Colonic mucosa (tissue), 4 donors: Measurements from ENCODE around the gene DAZAP1. TPM values are rescaled to one million over a fixed set of nuclear protein-coding genes. Genes with fewer than 3 reads are reported as not detected.
A peak's percentile ranks its signal among the peaks of the same experiment; 100 is the strongest.
"Not testable (repeated sequence)": the region's sequence is repeated elsewhere in the genome, so short reads cannot be mapped to it uniquely, and the experiment has no call there.

ENCODE experiments used
- DNase-seq: peaks from one replicate; pipeline ENCODE4 v3.0.0-alpha.2; 2020
- H3K27ac ChIP-seq: fragments of 200-600 bp; one replicate; pipeline ENCODE4 v1.8.0; 2021
- H3K27me3 ChIP-seq: fragments of 200-600 bp; one replicate; pipeline ENCODE4 v1.8.0; 2021
- H3K36me3 ChIP-seq: fragments of 200-600 bp; one replicate; pipeline ENCODE4 v1.8.0; 2021
- H3K4me1 ChIP-seq: fragments of 200-600 bp; one replicate; pipeline ENCODE4 v1.8.0; 2021; ENCODE audit warnings: mild to moderate bottlenecking
- H3K4me3 ChIP-seq: fragments of 200-600 bp; one replicate; pipeline ENCODE4 v1.8.0; 2021
- H3K9ac ChIP-seq, 2 donors: one replicate each; pipeline ENCODE4 v1.7.0; 2013; ENCODE audit warnings: control low read depth in 2 of 2, low read depth in 2 of 2, low read length in 2 of 2
- H3K9me3 ChIP-seq: fragments of 200-600 bp; one replicate; pipeline ENCODE4 v1.8.0; 2021
- CTCF ChIP-seq: fragments of 200-600 bp; IDR thresholded peaks from one replicate; pipeline ENCODE4 v1.8.0; 2022; ENCODE audit warnings: antibody characterized with exemption, mild to moderate bottlenecking
- intact Hi-C: fragments of 100-400 bp; cut with DNase I; formaldehyde crosslinking; loops from one replicate; pipeline ENCODE4 v1.14.1; 2022
- total RNA-seq, 2 donors: library from RNA; stranded (reverse); fragmentation: NEBNext Ultra II Directional in 1 of 2; extraction: Animal tissue kit (Norgen Biotek cat#: 25700) in 1 of 2; gene quantifications; one replicate each; pipeline ENCODE4 v1.2.1, GENCODE V29; 2021
- donor health status: healthy.
- donor health status: DM: no; HTN: no; CAD: no.
- donor health status: DM: no; HTN: no; CAD: no.

DAZAP1 gene
- total RNA-seq, 2 donors from 2014 or later = 92.9 to 210 TPM

- Histone ChIP-seq H3K27me3 (peaks cover 39% of the 10 kb centered on the region), H3K9ac (no peak overlapping the region), H3K27ac (no peak overlapping the region), H3K36me3 (no peaks in the 10 kb centered on the region), H3K4me1 (peaks cover 28% of the 10 kb centered on the region), H3K4me3 (no peak overlapping the region), H3K9me3 (no peaks in the 10 kb centered on the region)
- no peak for DNase-seq
- no peak for TF ChIP-seq CTCF
- intact Hi-C loops = no loop called here
Observed at GRCh38 chr19:1474011-1474764, 66.8 kb downstream of the DAZAP1 start.

- Histone ChIP-seq H3K4me1 (peaks cover 25% of the 10 kb centered on the region), H3K9ac (no peak overlapping the region), H3K27ac (no peak overlapping the region), H3K9me3 (no peaks in the 10 kb centered on the region), H3K4me3 (no peak overlapping the region), H3K27me3 (peaks cover 36% of the 10 kb centered on the region), H3K36me3 (no peaks in the 10 kb centered on the region)
- TF ChIP-seq CTCF = no peak
- intact Hi-C loops = no loop called here
- no peak for DNase-seq
Observed at GRCh38 chr19:1474765-1475351, 67.5 kb downstream of the DAZAP1 start.

- Histone ChIP-seq H3K9ac (no peak overlapping the region), H3K4me1 (peaks cover 14% of the 10 kb centered on the region), H3K4me3 (no peak overlapping the region), H3K36me3 (no peaks in the 10 kb centered on the region), H3K9me3 (no peaks in the 10 kb centered on the region), H3K27ac (no peak overlapping the region), H3K27me3 (peaks cover 25% of the 10 kb centered on the region)
- intact Hi-C loops = no loop called here
- TF ChIP-seq CTCF = no peak
- no peak for DNase-seq
Observed at GRCh38 chr19:1475751-1476437, 68.5 kb downstream of the DAZAP1 start.

- intact Hi-C loops, H3K36me3 ChIP-seq, H3K9ac ChIP-seq, DNase-seq, H3K27ac ChIP-seq, H3K9me3 ChIP-seq, H3K4me1 ChIP-seq, H3K4me3 ChIP-seq: not testable (repeated sequence)
- peaks cover 14% of the 10 kb centered on the region for H3K27me3 ChIP-seq
Observed at GRCh38 chr19:1477056-1477455, 69.7 kb downstream of the DAZAP1 start.

- intact Hi-C loops = no loop called here
- Histone ChIP-seq H3K9me3 (no peaks in the 10 kb centered on the region), H3K9ac (peak within 1 kb of the TSS; percentile 62 to 86), H3K4me3 (peak within 1 kb of the TSS; percentile 98), H3K36me3 (no peaks in the 10 kb centered on the region), H3K27ac (peak within 1 kb of the TSS; percentile 83), H3K27me3 (no peaks in the 10 kb centered on the region), H3K4me1 (peaks cover 6% of the 10 kb centered on the region)
- no peak for TF ChIP-seq CTCF
- peak; percentile 97 for DNase-seq
Observed at GRCh38 chr19:1478934-1479707, 71.7 kb downstream of the DAZAP1 start, which contains the start of gene C19orf25. Gene C19orf25, minus strand, starts transcription at chr19:1479215. Its CDS starts 312 bp downstream, at chr19:1478903.
